NCI-H1694 treated with DMSO at 0.1 percent for 48 hours (cell line): ENCODE results near the gene CHD2.
"Not testable (repeated sequence)": the region's sequence is repeated elsewhere in the genome, so short reads cannot be mapped to it uniquely, and the experiment has no call there.

Experiments
- DNase-seq: peaks from one replicate; lab custom pipeline; 2025; lab: John Stamatoyannopoulos, UW

The CHD2 gene

GRCh38 chr15:93020976-93021772 lies 121.0 kb downstream of the CHD2 start:
- no peak for DNase-seq

- no peak for DNase-seq
Observed at GRCh38 chr15:93024293-93024692, 124.2 kb downstream of the CHD2 start.

GRCh38 chr15:93024716-93025624 lies 124.8 kb downstream of the CHD2 start:
- no peak for DNase-seq

- no peak for DNase-seq
Observed at GRCh38 chr15:93025625-93025982, 125.5 kb downstream of the CHD2 start.

- DNase-seq: no peak
Observed at GRCh38 chr15:93026380-93026817, 126.3 kb downstream of the CHD2 start.

- DNase-seq: no peak
Observed at GRCh38 chr15:93027413-93027812, 127.3 kb downstream of the CHD2 start.

GRCh38 chr15:93028111-93028631 lies 128.0 kb downstream of the CHD2 start:
- DNase-seq: peak; percentile 5

- no peak for DNase-seq
Observed at GRCh38 chr15:93028632-93029213, 128.6 kb downstream of the CHD2 start.

GRCh38 chr15:93029214-93029835 lies 129.2 kb downstream of the CHD2 start:
- no peak for DNase-seq

- DNase-seq: no peak
Observed at GRCh38 chr15:93029836-93030429, 129.8 kb downstream of the CHD2 start.

- peak; percentile 54 for DNase-seq
Observed at GRCh38 chr15:93030430-93031102, 130.4 kb downstream of the CHD2 start.

GRCh38 chr15:93031103-93031464 lies 131.0 kb downstream of the CHD2 start:
- no peak for DNase-seq

- DNase-seq: not testable (repeated sequence)
Observed at GRCh38 chr15:93031557-93032384, 131.6 kb downstream of the CHD2 start.

GRCh38 chr15:93032515-93033206 lies 132.5 kb downstream of the CHD2 start:
- DNase-seq: not testable (repeated sequence)

GRCh38 chr15:93033434-93034045 lies 133.4 kb downstream of the CHD2 start:
- DNase-seq: no peak

GRCh38 chr15:93034512-93034911 lies 134.4 kb downstream of the CHD2 start:
- no peak for DNase-seq

GRCh38 chr15:93035092-93035915 lies 135.2 kb downstream of the CHD2 start:
- DNase-seq: no peak
